Colonic mucosa (tissue), 4 donors: ENCODE results near the gene HBE1. TPM values are rescaled to one million over a fixed set of nuclear protein-coding genes. Genes with fewer than 3 reads are reported as not detected.
"Not testable (repeated sequence)": the region's sequence is repeated elsewhere in the genome, so short reads cannot be mapped to it uniquely, and the experiment has no call there.

ENCODE experiments used
- DNase-seq: peaks from one replicate; pipeline ENCODE4 v3.0.0-alpha.2; 2020
- H3K27ac ChIP-seq: fragments of 200-600 bp; one replicate; pipeline ENCODE4 v1.8.0; 2021
- H3K27me3 ChIP-seq: fragments of 200-600 bp; one replicate; pipeline ENCODE4 v1.8.0; 2021
- H3K36me3 ChIP-seq: fragments of 200-600 bp; one replicate; pipeline ENCODE4 v1.8.0; 2021
- H3K4me1 ChIP-seq: fragments of 200-600 bp; one replicate; pipeline ENCODE4 v1.8.0; 2021; ENCODE audit warnings: mild to moderate bottlenecking
- H3K4me3 ChIP-seq: fragments of 200-600 bp; one replicate; pipeline ENCODE4 v1.8.0; 2021
- H3K9ac ChIP-seq, 2 donors: one replicate each; pipeline ENCODE4 v1.7.0; 2013; ENCODE audit warnings: control low read depth in 2 of 2, low read depth in 2 of 2, low read length in 2 of 2
- H3K9me3 ChIP-seq: fragments of 200-600 bp; one replicate; pipeline ENCODE4 v1.8.0; 2021
- CTCF ChIP-seq: fragments of 200-600 bp; IDR thresholded peaks from one replicate; pipeline ENCODE4 v1.8.0; 2022; ENCODE audit warnings: antibody characterized with exemption, mild to moderate bottlenecking
- intact Hi-C: fragments of 100-400 bp; cut with DNase I; formaldehyde crosslinking; loops from one replicate; pipeline ENCODE4 v1.14.1; 2022
- total RNA-seq, 2 donors: library from RNA; stranded (reverse); fragmentation: NEBNext Ultra II Directional in 1 of 2; extraction: Animal tissue kit (Norgen Biotek cat#: 25700) in 1 of 2; gene quantifications; one replicate each; pipeline ENCODE4 v1.2.1, GENCODE V29; 2021
- donor health status: healthy.
- donor health status: DM: no; HTN: no; CAD: no.
- donor health status: DM: no; HTN: no; CAD: no.

Gene HBE1
- total RNA-seq, 2 donors from 2014 or later: 4.0 TPM; not detected in 1

- no peak overlapping the region for H3K4me3 ChIP-seq
- H3K9ac ChIP-seq: no peak overlapping the region
- no peaks in the 10 kb centered on the region for H3K27me3 ChIP-seq
- no peak for DNase-seq
- H3K27ac ChIP-seq: no peak overlapping the region
- H3K9me3 ChIP-seq: no peaks in the 10 kb centered on the region
- H3K36me3 ChIP-seq: no peaks in the 10 kb centered on the region
- intact Hi-C loops: no loop called here
- H3K4me1 ChIP-seq: no peaks in the 10 kb centered on the region
- TF ChIP-seq CTCF: no peak
Measured at GRCh38 chr11:5250543-5251204, 19.1 kb downstream of the HBE1 start.

- DNase-seq, intact Hi-C loops, H3K9me3 ChIP-seq, H3K9ac ChIP-seq, H3K4me1 ChIP-seq, H3K36me3 ChIP-seq, H3K27ac ChIP-seq, H3K27me3 ChIP-seq, H3K4me3 ChIP-seq: not testable (repeated sequence)
Measured at GRCh38 chr11:5249807-5250396, 19.8 kb downstream of the HBE1 start, which contains the start of gene HBG1. HBG1 (minus strand) TSS chr11:5249857; CDS start chr11:5249804, 53 bp downstream.

- H3K27ac ChIP-seq, intact Hi-C loops, H3K4me1 ChIP-seq, H3K27me3 ChIP-seq, H3K9ac ChIP-seq, H3K36me3 ChIP-seq, H3K9me3 ChIP-seq, H3K4me3 ChIP-seq, DNase-seq: not testable (repeated sequence)
Measured at GRCh38 chr11:5248498-5248897, 21.2 kb downstream of the HBE1 start.

GRCh38 chr11:5247472-5248192, 22.1 kb downstream of the HBE1 start:
- no peak overlapping the region for H3K27ac ChIP-seq
- no peaks in the 10 kb centered on the region for H3K36me3 ChIP-seq
- H3K9ac ChIP-seq: no peak overlapping the region
- intact Hi-C loops: no loop called here
- no peaks in the 10 kb centered on the region for H3K9me3 ChIP-seq
- no peak for TF ChIP-seq CTCF
- no peaks in the 10 kb centered on the region for H3K27me3 ChIP-seq
- no peak overlapping the region for H3K4me3 ChIP-seq
- H3K4me1 ChIP-seq: no peaks in the 10 kb centered on the region
- DNase-seq: no peak

GRCh38 chr11:5246772-5247471, 22.8 kb downstream of the HBE1 start:
- Histone ChIP-seq H3K27ac (no peak overlapping the region), H3K27me3 (no peaks in the 10 kb centered on the region), H3K9me3 (no peaks in the 10 kb centered on the region), H3K36me3 (no peaks in the 10 kb centered on the region), H3K4me1 (no peaks in the 10 kb centered on the region), H3K4me3 (no peak overlapping the region), H3K9ac (no peak overlapping the region)
- intact Hi-C loops: no loop called here
- no peak for DNase-seq
- TF ChIP-seq CTCF: no peak

GRCh38 chr11:5245155-5245554, 24.6 kb downstream of the HBE1 start:
- Histone ChIP-seq H3K36me3 (no peaks in the 10 kb centered on the region), H3K4me1 (no peaks in the 10 kb centered on the region), H3K27me3 (no peaks in the 10 kb centered on the region), H3K9ac (no peak overlapping the region), H3K9me3 (no peaks in the 10 kb centered on the region), H3K4me3 (no peak overlapping the region), H3K27ac (no peak overlapping the region)
- DNase-seq: no peak
- intact Hi-C loops: no loop called here
- no peak for TF ChIP-seq CTCF
